Measurements from ENCODE around the gene IFNAR1. TPM values are rescaled to one million over a fixed set of nuclear protein-coding genes. Genes with fewer than 3 reads are reported as not detected.
A peak's percentile ranks its signal among the peaks of the same experiment; 100 is the strongest.

The IFNAR1 gene
- total and polyA plus RNA-seq, 4 experiments from 2014 or later: 52.5 to 64.4 (median 61.3) TPM

GRCh38 chr21:33293811-33294216 is 31.0 kb upstream of the IFNAR1 start:
- H3K27ac ChIP-seq (ENCODE audit: low read depth, low read length): no peak overlapping the region
- no peaks in the 10 kb centered on the region for H3K9me3 ChIP-seq (ENCODE audit: control insufficient read depth in 1 of 2, low read length in 2 of 2)
- H3K27me3 ChIP-seq (ENCODE audit: insufficient read depth, low read length): no peaks in the 10 kb centered on the region
- H3K4me3 ChIP-seq (ENCODE audit: low read length in 2 of 2): no peak overlapping the region
- Mint-ChIP-seq H3K9me3 (peaks cover 0 to 2% (median 0%) of the 10 kb centered on the region in 8 donors), H3K4me1 (peaks cover 10 to 33% (median 18%) of the 10 kb centered on the region in 4 donors), H3K4me3 (peak overlapping the region in 5 of 8 donors; percentile 34 to 81 (median 48)), H3K36me3 (peaks cover 36 to 52% of the 10 kb centered on the region in 2 donors), H3K27me3 (no peaks in the 10 kb centered on the region), H3K27ac (peak overlapping the region; percentile 28 to 88 (median 71))
- intact Hi-C loops (cut with micrococcal nuclease): no loop called here
- ChIA-PET CTCF (ENCODE audit: partially characterized antibody) (interaction anchor here (0.6 to 1.6 kb wide), 3 partner anchors 15 to 67 kb away, joined by 3 read pairs; no protein-coding TSS in a partner anchor), POLR2A (ENCODE audit: partially characterized antibody) (interaction anchor here (0.9 to 2.3 kb wide), 3 partner anchors 27 to 38 kb away, joined by 3 to 8 read pairs (median 6); partner anchors contain the start of genes IFNAR1 and IL10RB)
- peaks cover 35% of the 10 kb centered on the region for H3K36me3 ChIP-seq (ENCODE audit: insufficient read depth, low read length)
- peak in 3 of 5 donors; percentile 10 to 24 (median 14) for DNase-seq
- H3K4me1 ChIP-seq (ENCODE audit: insufficient read depth, low read length): peaks cover 16% of the 10 kb centered on the region

GRCh38 chr21:33296156-33296555 is 28.6 kb upstream of the IFNAR1 start:
- intact Hi-C loops (cut with micrococcal nuclease): no loop called here
- Mint-ChIP-seq H3K9me3 (peaks cover 0 to 2% (median 0%) of the 10 kb centered on the region in 8 donors), H3K4me3 (no peak overlapping the region), H3K36me3 (peaks cover 35 to 46% of the 10 kb centered on the region in 2 donors), H3K27ac (peak overlapping the region in 1 of 7 donors; percentile 68), H3K27me3 (no peaks in the 10 kb centered on the region), H3K4me1 (peaks cover 29 to 56% (median 39%) of the 10 kb centered on the region in 4 donors)
- POLR2A ChIA-PET (ENCODE audit: partially characterized antibody): interaction anchor here (0.9 kb wide), 1 partner anchor 29 kb away, joined by 3 read pairs; the partner anchor contains the start of gene IFNAR1
- H3K27ac ChIP-seq (ENCODE audit: low read depth, low read length): no peak overlapping the region
- no peak for DNase-seq
- H3K36me3 ChIP-seq (ENCODE audit: insufficient read depth, low read length): peaks cover 22% of the 10 kb centered on the region
- no peak overlapping the region for H3K4me3 ChIP-seq (ENCODE audit: low read length in 2 of 2)
- H3K4me1 ChIP-seq (ENCODE audit: insufficient read depth, low read length): peaks cover 40% of the 10 kb centered on the region
- CTCF ChIA-PET (ENCODE audit: partially characterized antibody): interaction anchor here (0.7 to 1.2 kb wide), 3 partner anchors 16 to 562 kb away, joined by 3 to 4 read pairs (median 3); no protein-coding TSS in a partner anchor
- H3K9me3 ChIP-seq (ENCODE audit: control insufficient read depth in 1 of 2, low read length in 2 of 2): no peaks in the 10 kb centered on the region
- no peaks in the 10 kb centered on the region for H3K27me3 ChIP-seq (ENCODE audit: insufficient read depth, low read length)

GRCh38 chr21:33299181-33299752 is 25.5 kb upstream of the IFNAR1 start:
- Histone ChIP-seq H3K36me3 (ENCODE audit: insufficient read depth, low read length) (peaks cover 5% of the 10 kb centered on the region), H3K4me3 (ENCODE audit: low read length in 2 of 2) (peak overlapping the region in 1 of 2 donors; percentile 19), H3K4me1 (ENCODE audit: insufficient read depth, low read length) (peaks cover 37% of the 10 kb centered on the region), H3K9me3 (ENCODE audit: control insufficient read depth in 1 of 2, low read length in 2 of 2) (no peaks in the 10 kb centered on the region), H3K27ac (ENCODE audit: low read depth, low read length) (peak overlapping the region; percentile 10), H3K27me3 (ENCODE audit: insufficient read depth, low read length) (no peaks in the 10 kb centered on the region)
- Mint-ChIP-seq H3K4me3 (peak overlapping the region; percentile 48 to 88 (median 70)), H3K9me3 (no peaks in the 10 kb centered on the region), H3K36me3 (peaks cover 14 to 22% of the 10 kb centered on the region in 2 donors), H3K27ac (peak overlapping the region; percentile 69 to 95 (median 84)), H3K4me1 (peaks cover 33 to 64% (median 44%) of the 10 kb centered on the region in 4 donors), H3K27me3 (no peaks in the 10 kb centered on the region)
- intact Hi-C loops (cut with micrococcal nuclease): no loop called here
- ChIA-PET CTCF (ENCODE audit: partially characterized antibody) (interaction anchor here (0.9 to 2.3 kb wide), 8 partner anchors 10 to 146 kb away, joined by 3 to 19 read pairs (median 4); partner anchors contain the start of gene IFNAR1), POLR2A (ENCODE audit: partially characterized antibody) (interaction anchor here (0.6 to 5.9 kb wide), 9 partner anchors 10 to 69 kb away, joined by 3 to 56 read pairs (median 4); partner anchors contain the start of genes IFNAR1, IFNAR2 and IL10RB)
- DNase-seq: peak; percentile 39 to 58 (median 41)

GRCh38 chr21:33300701-33301631 is 23.8 kb upstream of the IFNAR1 start:
- POLR2A ChIA-PET (ENCODE audit: partially characterized antibody): interaction anchor here (0.6 to 5.9 kb wide), 6 partner anchors 8 to 756 kb away, joined by 3 to 56 read pairs (median 6); partner anchors contain the start of genes IFNAR1 and IL10RB
- H3K27ac Mint-ChIP-seq: peak overlapping the region in 6 of 7 donors; percentile 73 to 88 (median 82)
- no peaks in the 10 kb centered on the region for H3K9me3 ChIP-seq (ENCODE audit: control insufficient read depth in 1 of 2, low read length in 2 of 2)
- H3K4me1 Mint-ChIP-seq: peaks cover 33 to 71% (median 48%) of the 10 kb centered on the region in 4 donors
- intact Hi-C loops (cut with micrococcal nuclease): no loop called here
- H3K4me3 ChIP-seq (ENCODE audit: low read length in 2 of 2): no peak overlapping the region
- no peaks in the 10 kb centered on the region for H3K27me3 ChIP-seq (ENCODE audit: insufficient read depth, low read length)
- H3K36me3 ChIP-seq (ENCODE audit: insufficient read depth, low read length): peaks cover 5% of the 10 kb centered on the region
- peaks cover 37% of the 10 kb centered on the region for H3K4me1 ChIP-seq (ENCODE audit: insufficient read depth, low read length)
- CTCF ChIA-PET (ENCODE audit: partially characterized antibody): interaction anchor here (1.2 to 2.3 kb wide), 6 partner anchors 8 to 104 kb away, joined by 4 to 19 read pairs (median 6); partner anchors contain the start of gene IFNAR1
- H3K27ac ChIP-seq (ENCODE audit: low read depth, low read length): no peak overlapping the region
- no peaks in the 10 kb centered on the region for H3K27me3 Mint-ChIP-seq
- peaks cover 0 to 2% (median 0%) of the 10 kb centered on the region in 8 donors for H3K9me3 Mint-ChIP-seq
- peak overlapping the region in 7 of 8 donors; percentile 23 to 66 (median 54) for H3K4me3 Mint-ChIP-seq
- H3K36me3 Mint-ChIP-seq: peaks cover 7 to 15% of the 10 kb centered on the region in 2 donors
- no peak for DNase-seq

- intact Hi-C loops (cut with micrococcal nuclease): no loop called here
- no peaks in the 10 kb centered on the region for H3K36me3 ChIP-seq (ENCODE audit: insufficient read depth, low read length)
- no peaks in the 10 kb centered on the region for H3K27me3 ChIP-seq (ENCODE audit: insufficient read depth, low read length)
- CTCF ChIA-PET (ENCODE audit: partially characterized antibody): interaction anchor here (1.5 to 1.8 kb wide), 2 partner anchors 23 to 102 kb away, joined by 5 read pairs; partner anchors contain the start of gene IFNAR1
- H3K4me3 ChIP-seq (ENCODE audit: low read length in 2 of 2): no peak overlapping the region
- H3K9me3 Mint-ChIP-seq: peaks cover 0 to 2% (median 0%) of the 10 kb centered on the region in 8 donors
- POLR2A ChIA-PET (ENCODE audit: partially characterized antibody): interaction anchor here (1.0 to 5.9 kb wide), 4 partner anchors 24 to 63 kb away, joined by 3 to 56 read pairs (median 16); partner anchors contain the start of genes IFNAR1 and IL10RB
- H3K27ac ChIP-seq (ENCODE audit: low read depth, low read length): no peak overlapping the region
- peaks cover 37% of the 10 kb centered on the region for H3K4me1 ChIP-seq (ENCODE audit: insufficient read depth, low read length)
- peak overlapping the region in 4 of 7 donors; percentile 79 to 88 (median 84) for H3K27ac Mint-ChIP-seq
- H3K36me3 Mint-ChIP-seq: peaks cover 7 to 8% of the 10 kb centered on the region in 2 donors
- peaks cover 33 to 71% (median 48%) of the 10 kb centered on the region in 4 donors for H3K4me1 Mint-ChIP-seq
- peak overlapping the region in 6 of 8 donors; percentile 3 to 60 (median 53) for H3K4me3 Mint-ChIP-seq
- no peaks in the 10 kb centered on the region for H3K9me3 ChIP-seq (ENCODE audit: control insufficient read depth in 1 of 2, low read length in 2 of 2)
- DNase-seq: no peak
- H3K27me3 Mint-ChIP-seq: no peaks in the 10 kb centered on the region
Observed at GRCh38 chr21:33301632-33302002, 23.2 kb upstream of the IFNAR1 start.

- CTCF ChIA-PET (ENCODE audit: partially characterized antibody): interaction anchor here (1.8 kb wide), 1 partner anchor 23 kb away, joined by 5 read pairs; the partner anchor contains the start of gene IFNAR1
- Mint-ChIP-seq H3K27me3 (no peaks in the 10 kb centered on the region), H3K27ac (peak overlapping the region in 2 of 7 donors; percentile 17 to 88), H3K4me3 (no peak overlapping the region), H3K4me1 (peaks cover 32 to 73% (median 49%) of the 10 kb centered on the region in 4 donors), H3K36me3 (peaks cover 5 to 6% of the 10 kb centered on the region in 2 donors), H3K9me3 (peaks cover 0 to 2% (median 0%) of the 10 kb centered on the region in 8 donors)
- Histone ChIP-seq H3K36me3 (ENCODE audit: insufficient read depth, low read length) (no peaks in the 10 kb centered on the region), H3K4me3 (ENCODE audit: low read length in 2 of 2) (no peak overlapping the region), H3K4me1 (ENCODE audit: insufficient read depth, low read length) (peaks cover 37% of the 10 kb centered on the region), H3K27me3 (ENCODE audit: insufficient read depth, low read length) (no peaks in the 10 kb centered on the region), H3K9me3 (ENCODE audit: control insufficient read depth in 1 of 2, low read length in 2 of 2) (no peaks in the 10 kb centered on the region), H3K27ac (ENCODE audit: low read depth, low read length) (no peak overlapping the region)
- intact Hi-C loops (cut with micrococcal nuclease): no loop called here
- POLR2A ChIA-PET (ENCODE audit: partially characterized antibody): interaction anchor here (2.2 to 5.9 kb wide), 3 partner anchors 24 to 60 kb away, joined by 9 to 56 read pairs (median 24); partner anchors contain the start of genes IFNAR1 and IL10RB
- DNase-seq: no peak
Observed at GRCh38 chr21:33302055-33302454, 22.7 kb upstream of the IFNAR1 start.

Data from CD4-positive, alpha-beta memory T cell (primary cell).